GM12865 (cell line): ENCODE data around the gene AP3B2.

Experiments used
- DNase-seq: peaks from one replicate; pipeline ENCODE4 v3.0.0; 2010; ENCODE audit warnings: low read depth
- H3K4me3 ChIP-seq: 2 replicates; pipeline ENCODE4 v1.5.1; 2011; ENCODE audit warnings: mild to moderate bottlenecking, low read depth, low read length, control low read depth
- CTCF ChIP-seq: IDR thresholded peaks from 2 replicates; pipeline ENCODE4 v1.5.1; 2011; ENCODE audit warnings: low read length, control low read depth, low read depth, inconsistent platforms; ENCODE audit not compliant: insufficient read depth; ENCODE audit errors: missing control alignments

Gene AP3B2

GRCh38 chr15:82621970-82622369 lies 87.7 kb downstream of the AP3B2 start:
- H3K4me3 ChIP-seq, result no peak overlapping the region
- no peak for TF ChIP-seq CTCF
- DNase-seq, result no peak

GRCh38 chr15:82613747-82614146 lies 95.9 kb downstream of the AP3B2 start:
- no peak overlapping the region for H3K4me3 ChIP-seq
- no peak for DNase-seq
- TF ChIP-seq CTCF, result no peak

GRCh38 chr15:82611348-82611747 lies 98.3 kb downstream of the AP3B2 start:
- no peak for DNase-seq
- no peak overlapping the region for H3K4me3 ChIP-seq
- no peak for TF ChIP-seq CTCF
